Embryonic facial prominence (tissue), 1 donor: ENCODE measurements around the gene C17orf107.

Experiments used
- DNase-seq: peaks from one replicate; pipeline ENCODE4 v3.0.0-alpha.2; 2016; ENCODE audit errors: extremely low spot score

Gene C17orf107

GRCh38 chr17:4934173-4934979 is 35.0 kb downstream of the C17orf107 start:
- no peak for DNase-seq

GRCh38 chr17:4935650-4936049 is 36.3 kb downstream of the C17orf107 start:
- no peak for DNase-seq

GRCh38 chr17:4936436-4936835 is 37.1 kb downstream of the C17orf107 start:
- no peak for DNase-seq

- no peak for DNase-seq
Measured at GRCh38 chr17:4937553-4937952, 38.2 kb downstream of the C17orf107 start.

GRCh38 chr17:4938069-4938491 is 38.7 kb downstream of the C17orf107 start:
- no peak for DNase-seq

GRCh38 chr17:4938688-4939545 is 39.6 kb downstream of the C17orf107 start:
- DNase-seq, result no peak

GRCh38 chr17:4939546-4939795 is 40.1 kb downstream of the C17orf107 start:
- DNase-seq, result no peak

GRCh38 chr17:4939796-4940554 is 40.6 kb downstream of the C17orf107 start, which contains the start of the genes RNF167 and SLC25A11:
TSS of gene RNF167 (plus strand) at chr17:4940268. CDS start at chr17:4940910, 642 bp downstream.
TSS of gene SLC25A11 (minus strand) at chr17:4940046. CDS start at chr17:4939910, 136 bp downstream.
- DNase-seq, result peak; percentile 100

- no peak for DNase-seq
Measured at GRCh38 chr17:4940555-4941318, 41.4 kb downstream of the C17orf107 start.

GRCh38 chr17:4941319-4941610 is 41.9 kb downstream of the C17orf107 start:
- DNase-seq, result no peak

GRCh38 chr17:4942760-4943508 is 43.6 kb downstream of the C17orf107 start:
- DNase-seq, result no peak

- DNase-seq, result no peak
Measured at GRCh38 chr17:4944163-4944553, 44.8 kb downstream of the C17orf107 start.

GRCh38 chr17:4944554-4945175 is 45.3 kb downstream of the C17orf107 start:
- no peak for DNase-seq

- no peak for DNase-seq
Measured at GRCh38 chr17:4945176-4945943, 46.0 kb downstream of the C17orf107 start.

GRCh38 chr17:4945944-4946280 is 46.6 kb downstream of the C17orf107 start:
- DNase-seq, result no peak

- DNase-seq, result no peak
Measured at GRCh38 chr17:4946312-4946976, 47.1 kb downstream of the C17orf107 start.

GRCh38 chr17:4947010-4947410 is 47.7 kb downstream of the C17orf107 start:
- DNase-seq, result no peak

GRCh38 chr17:4947411-4948165 is 48.3 kb downstream of the C17orf107 start:
- no peak for DNase-seq
